Measurements from ENCODE around the gene FYCO1. TPM values are rescaled to one million over a fixed set of nuclear protein-coding genes. Genes with fewer than 3 reads are reported as not detected.

The FYCO1 gene
- total RNA-seq, 3 donors from 2014 or later, result 9.3 to 9.9 (median 9.8) TPM

- ATAC-seq, result no peak
- Mint-ChIP-seq H3K4me1 (ENCODE audit: low read depth) (peaks cover 41% of the 10 kb centered on the region), H3K36me3 (ENCODE audit: insufficient read depth) (peaks cover 72% of the 10 kb centered on the region), H3K27me3 (ENCODE audit: low read depth) (no peaks in the 10 kb centered on the region), H3K9me3 (no peaks in the 10 kb centered on the region), H3K4me3 (no peak overlapping the region)
- no peak for DNase-seq
Observed at GRCh38 chr3:45953536-45953935, 42.1 kb downstream of the FYCO1 start.

DNA sequence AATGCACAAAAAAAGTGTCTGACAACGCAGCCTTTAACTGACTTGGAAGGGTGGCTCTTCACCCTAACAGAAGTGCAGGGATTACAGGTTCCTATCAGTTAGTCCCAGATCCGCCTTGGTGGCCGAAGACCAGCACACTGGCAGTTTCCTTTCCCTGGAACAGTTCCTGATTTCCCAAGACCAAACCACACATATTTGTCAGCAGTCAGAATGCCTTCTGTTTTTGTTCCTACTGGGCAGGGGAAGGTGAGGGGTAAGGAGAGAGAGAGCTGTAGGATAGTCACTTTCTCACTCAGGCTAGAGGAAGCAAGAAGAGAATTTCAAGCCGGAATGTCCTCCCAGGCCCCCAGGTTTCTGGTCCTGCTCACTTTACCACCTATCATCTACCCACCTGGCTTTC is 43.2 kb downstream of the FYCO1 start:
- Mint-ChIP-seq H3K4me3 (no peak overlapping the region), H3K36me3 (ENCODE audit: insufficient read depth) (peaks cover 75% of the 10 kb centered on the region), H3K9me3 (no peaks in the 10 kb centered on the region), H3K27me3 (ENCODE audit: low read depth) (no peaks in the 10 kb centered on the region), H3K4me1 (ENCODE audit: low read depth) (peaks cover 43% of the 10 kb centered on the region)
- no peak for DNase-seq
- ATAC-seq, result no peak

GRCh38 chr3:45951946-45952345 is 43.7 kb downstream of the FYCO1 start:
- no peaks in the 10 kb centered on the region for H3K9me3 Mint-ChIP-seq
- no peaks in the 10 kb centered on the region for H3K27me3 Mint-ChIP-seq (ENCODE audit: low read depth)
- peaks cover 76% of the 10 kb centered on the region for H3K36me3 Mint-ChIP-seq (ENCODE audit: insufficient read depth)
- H3K4me3 Mint-ChIP-seq, result no peak overlapping the region
- no peak for ATAC-seq
- no peak for DNase-seq
- H3K4me1 Mint-ChIP-seq (ENCODE audit: low read depth), result peaks cover 47% of the 10 kb centered on the region

GRCh38 chr3:45950686-45951600 is 44.7 kb downstream of the FYCO1 start:
- Mint-ChIP-seq H3K27me3 (ENCODE audit: low read depth) (no peaks in the 10 kb centered on the region), H3K4me3 (no peak overlapping the region), H3K4me1 (ENCODE audit: low read depth) (peaks cover 51% of the 10 kb centered on the region), H3K36me3 (ENCODE audit: insufficient read depth) (peaks cover 74% of the 10 kb centered on the region), H3K9me3 (no peaks in the 10 kb centered on the region)
- DNase-seq (peak; percentile 35), ATAC-seq (peak; percentile 82 to 86)

GRCh38 chr3:45950131-45950530 is 45.5 kb downstream of the FYCO1 start:
- Mint-ChIP-seq H3K36me3 (ENCODE audit: insufficient read depth) (peaks cover 69% of the 10 kb centered on the region), H3K27me3 (ENCODE audit: low read depth) (no peaks in the 10 kb centered on the region), H3K9me3 (no peaks in the 10 kb centered on the region), H3K4me1 (ENCODE audit: low read depth) (peaks cover 59% of the 10 kb centered on the region), H3K4me3 (no peak overlapping the region)
- DNase-seq, result no peak
- ATAC-seq, result no peak

DNA sequence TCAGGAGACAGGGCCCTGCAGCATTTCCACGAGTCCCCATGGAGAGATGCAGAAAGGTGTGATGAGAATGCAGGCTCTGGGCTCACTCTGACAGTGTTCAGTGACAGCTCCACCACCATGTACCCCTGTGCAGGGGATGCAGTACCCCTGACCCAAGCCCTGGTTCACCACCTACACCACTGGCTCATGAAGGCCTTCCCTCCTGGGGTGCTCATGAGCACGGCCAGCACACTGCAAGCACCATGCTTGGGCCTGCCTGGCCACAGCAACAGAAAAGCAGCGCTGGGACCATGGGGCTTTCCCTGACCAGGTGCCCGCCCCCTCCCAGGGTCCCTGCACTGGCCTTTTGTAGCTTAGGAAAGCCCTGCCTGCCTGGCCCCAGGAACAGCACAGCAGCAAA is 46.2 kb downstream of the FYCO1 start:
- ATAC-seq, result no peak
- peaks cover 66% of the 10 kb centered on the region for H3K4me1 Mint-ChIP-seq (ENCODE audit: low read depth)

DNA sequence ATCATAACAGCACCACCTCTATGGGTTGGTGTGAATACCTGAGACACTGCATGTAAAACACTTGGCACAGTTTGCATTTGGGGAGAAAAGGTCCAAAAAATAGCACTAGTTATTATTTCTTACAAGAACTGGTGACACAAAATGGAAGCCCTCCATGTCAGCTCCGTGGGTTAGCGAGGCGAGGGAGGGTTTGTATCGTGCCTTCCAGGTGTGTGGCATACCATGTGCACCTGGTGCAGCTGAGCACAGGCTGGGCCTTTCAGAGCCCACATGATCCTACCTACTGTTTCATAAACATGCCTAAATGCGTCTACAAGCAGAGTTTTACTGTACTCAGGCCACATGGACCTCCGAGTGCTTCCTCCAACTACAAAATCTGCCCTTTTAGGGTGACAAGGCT is 46.7 kb downstream of the FYCO1 start:
- H3K36me3 Mint-ChIP-seq (ENCODE audit: insufficient read depth), result peaks cover 60% of the 10 kb centered on the region
- no peaks in the 10 kb centered on the region for H3K9me3 Mint-ChIP-seq
- no peak overlapping the region for H3K4me3 Mint-ChIP-seq
- DNase-seq (no peak), ATAC-seq (no peak)
- H3K27me3 Mint-ChIP-seq (ENCODE audit: low read depth), result no peaks in the 10 kb centered on the region
- H3K4me1 Mint-ChIP-seq (ENCODE audit: low read depth), result peaks cover 69% of the 10 kb centered on the region

More for the DNA sequence above, 46.2 kb downstream of the FYCO1 start:
- DNase-seq, result no peak
- peaks cover 65% of the 10 kb centered on the region for H3K36me3 Mint-ChIP-seq (ENCODE audit: insufficient read depth)
- no peaks in the 10 kb centered on the region for H3K27me3 Mint-ChIP-seq (ENCODE audit: low read depth)
- no peaks in the 10 kb centered on the region for H3K9me3 Mint-ChIP-seq
- no peak overlapping the region for H3K4me3 Mint-ChIP-seq

- peaks cover 74% of the 10 kb centered on the region for H3K4me1 Mint-ChIP-seq (ENCODE audit: low read depth)
- no peak for DNase-seq
- H3K4me3 Mint-ChIP-seq, result no peak overlapping the region
Observed at GRCh38 chr3:45948311-45948781, 47.3 kb downstream of the FYCO1 start.

DNA sequence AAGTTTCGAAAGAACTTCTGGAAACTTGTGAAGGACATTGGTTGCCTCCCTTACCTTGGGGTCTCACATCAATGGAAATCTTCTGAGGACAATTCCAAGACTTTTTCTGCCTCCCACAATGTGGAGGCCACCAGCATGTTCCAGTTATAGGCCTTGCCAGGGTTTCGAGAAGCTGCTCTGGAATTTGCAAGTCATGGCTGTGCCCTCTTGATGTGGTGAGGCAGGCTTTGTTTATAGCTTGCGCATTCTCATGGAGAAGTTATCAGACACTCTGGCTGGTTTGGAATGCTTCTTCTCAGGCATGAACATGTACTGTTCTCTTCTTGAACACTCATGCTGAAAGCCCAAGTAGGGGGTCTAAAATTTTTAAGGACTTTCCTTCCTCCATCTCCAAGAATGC is 48.3 kb downstream of the FYCO1 start:
- Mint-ChIP-seq H3K4me1 (ENCODE audit: low read depth) (peaks cover 80% of the 10 kb centered on the region), H3K36me3 (ENCODE audit: insufficient read depth) (peaks cover 48% of the 10 kb centered on the region)
- ATAC-seq, result no peak

More at GRCh38 chr3:45948311-45948781, 47.3 kb downstream of the FYCO1 start:
- ATAC-seq, result no peak
- Mint-ChIP-seq H3K9me3 (no peaks in the 10 kb centered on the region), H3K36me3 (ENCODE audit: insufficient read depth) (peaks cover 56% of the 10 kb centered on the region), H3K27me3 (ENCODE audit: low read depth) (no peaks in the 10 kb centered on the region)

GRCh38 chr3:45946875-45947274 is 48.7 kb downstream of the FYCO1 start:
- no peak overlapping the region for H3K4me3 Mint-ChIP-seq
- DNase-seq (no peak), ATAC-seq (no peak)
- H3K9me3 Mint-ChIP-seq, result no peaks in the 10 kb centered on the region
- peaks cover 43% of the 10 kb centered on the region for H3K36me3 Mint-ChIP-seq (ENCODE audit: insufficient read depth)
- H3K4me1 Mint-ChIP-seq (ENCODE audit: low read depth), result peaks cover 82% of the 10 kb centered on the region
- no peaks in the 10 kb centered on the region for H3K27me3 Mint-ChIP-seq (ENCODE audit: low read depth)

More for the DNA sequence above, 48.3 kb downstream of the FYCO1 start:
- H3K4me3 Mint-ChIP-seq, result no peak overlapping the region
- no peaks in the 10 kb centered on the region for H3K9me3 Mint-ChIP-seq
- no peaks in the 10 kb centered on the region for H3K27me3 Mint-ChIP-seq (ENCODE audit: low read depth)
- no peak for DNase-seq

- no peak overlapping the region for H3K4me3 Mint-ChIP-seq
- peaks cover 39% of the 10 kb centered on the region for H3K36me3 Mint-ChIP-seq (ENCODE audit: insufficient read depth)
- no peaks in the 10 kb centered on the region for H3K9me3 Mint-ChIP-seq
- H3K4me1 Mint-ChIP-seq (ENCODE audit: low read depth), result peaks cover 78% of the 10 kb centered on the region
- no peak for DNase-seq
- H3K27me3 Mint-ChIP-seq (ENCODE audit: low read depth), result no peaks in the 10 kb centered on the region
- ATAC-seq, result no peak
Observed at GRCh38 chr3:45946307-45946706, 49.3 kb downstream of the FYCO1 start.

- Mint-ChIP-seq H3K9me3 (no peaks in the 10 kb centered on the region), H3K36me3 (ENCODE audit: insufficient read depth) (peaks cover 38% of the 10 kb centered on the region), H3K27me3 (ENCODE audit: low read depth) (no peaks in the 10 kb centered on the region), H3K4me3 (peak overlapping the region; percentile 35), H3K4me1 (ENCODE audit: low read depth) (peaks cover 71% of the 10 kb centered on the region)
- no peak for DNase-seq
- ATAC-seq, result no peak
Observed at GRCh38 chr3:45944830-45945620, 50.6 kb downstream of the FYCO1 start.

DNA sequence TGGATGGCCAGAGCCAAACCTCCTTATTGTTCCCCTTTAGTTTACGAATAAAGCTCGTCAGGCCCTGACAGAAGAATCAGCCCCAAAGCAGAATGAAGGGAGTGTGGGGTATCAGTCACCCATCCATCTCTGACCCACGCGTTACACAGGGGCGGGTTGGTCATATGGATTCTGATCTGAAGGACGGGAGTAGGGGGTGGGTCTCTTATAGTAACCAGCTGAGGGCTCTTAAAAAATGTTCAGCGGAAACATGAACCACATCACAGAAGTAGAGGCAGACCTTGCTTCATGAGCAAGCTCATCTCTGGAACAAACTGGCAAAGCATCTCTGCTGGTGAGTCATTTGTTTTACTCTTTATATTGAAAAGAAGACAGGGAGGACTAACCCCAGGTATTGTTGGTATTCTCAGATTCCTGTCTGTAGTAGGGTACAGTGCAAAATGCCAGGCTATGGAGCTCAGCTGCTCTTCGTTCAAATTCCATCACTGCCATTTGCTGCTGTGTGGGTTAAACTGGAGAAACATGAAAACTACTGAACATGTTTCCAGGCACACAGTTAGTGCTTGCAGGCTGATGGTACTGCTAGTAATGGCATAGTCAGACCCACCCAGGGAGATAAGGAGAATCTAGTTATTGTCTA is 52.3 kb downstream of the FYCO1 start, which contains the start of gene CXCR6:
Gene CXCR6 (plus strand): TSS at position 258 of the 640 bp plus-strand sequence. CDS start 3,018 bp downstream, outside the sequence.
- no peaks in the 10 kb centered on the region for H3K27me3 Mint-ChIP-seq (ENCODE audit: low read depth)
- H3K9me3 Mint-ChIP-seq, result no peaks in the 10 kb centered on the region
- H3K4me3 Mint-ChIP-seq, result peak within 1 kb of the TSS; percentile 57
- DNase-seq (peak; percentile 37), ATAC-seq (peak; percentile 85)
- peaks cover 73% of the 10 kb centered on the region for H3K4me1 Mint-ChIP-seq (ENCODE audit: low read depth)
- peaks cover 27% of the 10 kb centered on the region for H3K36me3 Mint-ChIP-seq (ENCODE audit: insufficient read depth)
